GM12892 (cell line): ENCODE measurements around the gene MYO19.

Source experiments
- POLR2AphosphoS5 ChIP-seq: IDR thresholded peaks from 2 replicates; pipeline ENCODE4 v1.6.1; 2011; ENCODE audit warnings: low read depth, low read length, control low read depth
- TAF1 ChIP-seq: IDR thresholded peaks from 2 replicates; pipeline ENCODE4 v1.6.1; 2011; ENCODE audit warnings: low read depth, mild to moderate bottlenecking, control low read depth, low read length, borderline replicate concordance

DNA sequence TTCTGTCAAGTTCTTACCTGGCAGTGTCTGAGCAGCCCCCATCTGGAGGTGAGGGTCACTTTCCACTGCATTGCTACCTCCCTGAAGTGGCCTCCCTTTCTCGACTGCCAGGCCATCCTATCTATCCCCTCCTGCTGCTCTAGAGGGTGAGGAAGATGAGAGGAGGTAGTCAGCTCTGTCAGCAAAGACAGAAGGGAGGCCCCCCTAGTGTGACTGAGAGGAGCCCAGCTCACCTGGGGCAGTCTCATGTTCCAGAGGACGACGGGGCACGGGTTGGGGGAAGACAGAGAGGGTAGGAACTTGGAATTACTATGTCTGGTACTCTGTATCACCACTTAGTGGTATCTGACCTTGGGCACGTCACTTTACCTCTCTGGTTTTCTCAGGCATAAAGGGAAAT is 22.0 kb downstream of the MYO19 start:
- TF ChIP-seq TAF1: no peak
- 0 out of 2 replicates have a peak, but pooled peaks have one; percentile 7 for TF ChIP-seq POLR2AphosphoS5
